ENCODE data around the gene WDR27. TPM values are rescaled to one million over a fixed set of nuclear protein-coding genes. Genes with fewer than 3 reads are reported as not detected.

WDR27 gene
- polyA plus RNA-seq, 1 experiment, result 28.7 TPM

DNA sequence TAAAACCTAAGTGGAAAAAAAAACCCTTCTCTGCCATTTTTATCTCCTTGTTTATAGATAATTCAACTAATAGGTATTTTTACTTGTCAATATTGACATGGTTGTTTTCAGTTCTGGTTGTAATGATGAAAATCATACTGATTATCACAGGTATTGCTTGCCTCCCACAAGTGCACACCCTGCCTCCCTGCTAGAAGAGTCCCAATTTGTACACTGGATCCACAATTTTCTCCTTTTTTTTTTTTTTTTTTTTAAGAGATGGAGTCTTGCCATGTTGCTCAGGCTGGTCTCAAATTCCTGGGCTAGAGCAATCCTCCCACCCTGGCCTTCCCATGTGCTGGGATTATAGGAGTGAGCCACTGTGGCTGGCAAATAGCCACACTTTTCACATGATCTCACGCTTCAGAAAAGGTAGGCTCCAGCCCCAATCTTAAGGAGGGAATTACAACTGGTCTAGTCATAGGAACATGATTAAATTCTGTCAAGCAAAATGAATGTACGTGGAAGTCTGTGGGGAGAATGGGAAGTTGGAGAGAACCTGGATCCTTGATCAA is 37.2 kb upstream of the WDR27 start:
- DNase-seq (ENCODE audit: low read depth), result no peak
- TF ChIP-seq, protein P1, sequence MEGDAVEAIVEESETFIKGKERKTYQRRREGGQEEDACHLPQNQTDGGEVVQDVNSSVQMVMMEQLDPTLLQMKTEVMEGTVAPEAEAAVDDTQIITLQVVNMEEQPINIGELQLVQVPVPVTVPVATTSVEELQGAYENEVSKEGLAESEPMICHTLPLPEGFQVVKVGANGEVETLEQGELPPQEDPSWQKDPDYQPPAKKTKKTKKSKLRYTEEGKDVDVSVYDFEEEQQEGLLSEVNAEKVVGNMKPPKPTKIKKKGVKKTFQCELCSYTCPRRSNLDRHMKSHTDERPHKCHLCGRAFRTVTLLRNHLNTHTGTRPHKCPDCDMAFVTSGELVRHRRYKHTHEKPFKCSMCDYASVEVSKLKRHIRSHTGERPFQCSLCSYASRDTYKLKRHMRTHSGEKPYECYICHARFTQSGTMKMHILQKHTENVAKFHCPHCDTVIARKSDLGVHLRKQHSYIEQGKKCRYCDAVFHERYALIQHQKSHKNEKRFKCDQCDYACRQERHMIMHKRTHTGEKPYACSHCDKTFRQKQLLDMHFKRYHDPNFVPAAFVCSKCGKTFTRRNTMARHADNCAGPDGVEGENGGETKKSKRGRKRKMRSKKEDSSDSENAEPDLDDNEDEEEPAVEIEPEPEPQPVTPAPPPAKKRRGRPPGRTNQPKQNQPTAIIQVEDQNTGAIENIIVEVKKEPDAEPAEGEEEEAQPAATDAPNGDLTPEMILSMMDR (IDR thresholded peaks at IDR 0.05; ENCODE audit: insufficient read depth, low read depth, low read length), result no peak
- Histone ChIP-seq H3K36me3 (ENCODE audit: control insufficient read depth, insufficient read depth, low read length) (no peaks in the 10 kb centered on the region), H3K4me3 (ENCODE audit: low read depth, low read length) (no peak overlapping the region), H3K27me3 (ENCODE audit: control insufficient read depth, insufficient read depth, low read length) (no peaks in the 10 kb centered on the region; the same call in none of the 2 replicates)
- POLR2A ChIA-PET, result interaction anchor here (0.6 kb wide), 1 partner anchor 14 kb away, joined by 3 read pairs; no protein-coding TSS in a partner anchor
- CTCF ChIA-PET, result no interaction called here

DNA sequence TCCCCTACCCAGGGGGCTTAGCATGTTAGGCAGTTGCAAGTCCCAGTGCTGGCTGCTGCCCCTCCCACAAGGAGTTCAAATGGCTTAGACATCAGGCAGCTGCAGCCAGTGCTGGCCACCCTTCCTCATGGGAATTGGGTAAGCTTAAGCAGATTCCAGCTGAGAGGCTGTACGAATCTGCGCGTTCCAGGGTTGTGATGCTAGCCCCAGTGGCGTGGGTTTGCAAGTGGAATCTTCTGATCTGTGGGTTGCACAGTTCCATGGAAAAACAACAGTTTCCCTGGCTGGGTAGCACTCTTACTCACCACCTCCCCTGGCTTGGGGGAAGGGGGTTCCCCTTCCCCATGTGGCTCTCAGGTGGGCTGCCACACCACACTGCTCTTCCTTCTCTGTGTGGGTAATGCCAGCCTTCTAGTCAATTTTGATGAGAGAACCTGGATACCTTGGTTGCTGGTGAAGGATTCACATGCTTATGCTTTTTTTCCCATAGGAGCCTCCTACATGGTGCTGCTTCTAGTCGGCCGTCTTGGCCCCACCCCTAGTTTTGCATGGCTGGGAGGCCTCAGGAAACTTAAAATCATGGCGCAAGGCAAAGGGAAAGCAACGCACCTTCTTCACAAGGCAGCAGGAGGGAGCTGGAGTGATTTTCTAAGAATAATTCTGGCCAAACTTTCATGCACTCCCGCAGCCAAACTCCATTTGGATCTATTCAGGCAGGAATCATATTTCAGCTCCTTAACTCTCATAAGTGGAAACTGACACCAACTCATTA is 36.6 kb upstream of the WDR27 start:
- no peak for DNase-seq (ENCODE audit: low read depth)
- TF ChIP-seq, protein P1 (IDR thresholded peaks at IDR 0.05; ENCODE audit: insufficient read depth, low read depth, low read length), result no peak
- ChIA-PET CTCF (no interaction called here), POLR2A (interaction anchor here (0.6 kb wide), 1 partner anchor 13 kb away, joined by 3 read pairs; no protein-coding TSS in a partner anchor)
- H3K27me3 ChIP-seq (ENCODE audit: control insufficient read depth, insufficient read depth, low read length), result no peaks in the 10 kb centered on the region; the same call in none of the 2 replicates
- no peak overlapping the region for H3K4me3 ChIP-seq (ENCODE audit: low read depth, low read length)
- no peaks in the 10 kb centered on the region for H3K36me3 ChIP-seq (ENCODE audit: control insufficient read depth, insufficient read depth, low read length)

DNA sequence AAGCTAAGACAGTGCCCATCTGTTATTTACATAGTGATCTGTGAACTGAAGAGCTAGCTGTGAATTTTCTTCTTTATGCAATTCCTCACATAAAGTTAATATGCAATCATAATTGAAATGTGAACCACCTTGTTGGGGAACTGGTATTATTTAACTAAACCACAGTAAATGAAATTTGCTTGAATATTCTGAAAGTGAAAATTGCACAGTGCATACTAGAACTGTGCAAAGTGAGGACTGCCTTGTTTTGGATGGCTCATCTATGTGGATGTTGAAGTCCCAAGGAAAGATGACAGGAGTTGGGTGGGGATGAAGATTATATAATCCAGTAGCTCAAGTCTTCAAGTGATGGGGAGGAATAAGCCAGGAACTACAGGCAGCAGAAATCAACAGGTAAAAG is 28.1 kb upstream of the WDR27 start:
- ChIA-PET POLR2A (no interaction called here), CTCF (no interaction called here)
- TF ChIP-seq, protein P1 (IDR thresholded peaks at IDR 0.05; ENCODE audit: insufficient read depth, low read depth, low read length), result no peak
- H3K27me3 ChIP-seq (ENCODE audit: control insufficient read depth, insufficient read depth, low read length), result no peaks in the 10 kb centered on the region
- DNase-seq (ENCODE audit: low read depth), result no peak
- H3K4me3 ChIP-seq (ENCODE audit: low read depth, low read length), result no peak overlapping the region
- H3K36me3 ChIP-seq (ENCODE audit: control insufficient read depth, insufficient read depth, low read length), result no peaks in the 10 kb centered on the region

DNA sequence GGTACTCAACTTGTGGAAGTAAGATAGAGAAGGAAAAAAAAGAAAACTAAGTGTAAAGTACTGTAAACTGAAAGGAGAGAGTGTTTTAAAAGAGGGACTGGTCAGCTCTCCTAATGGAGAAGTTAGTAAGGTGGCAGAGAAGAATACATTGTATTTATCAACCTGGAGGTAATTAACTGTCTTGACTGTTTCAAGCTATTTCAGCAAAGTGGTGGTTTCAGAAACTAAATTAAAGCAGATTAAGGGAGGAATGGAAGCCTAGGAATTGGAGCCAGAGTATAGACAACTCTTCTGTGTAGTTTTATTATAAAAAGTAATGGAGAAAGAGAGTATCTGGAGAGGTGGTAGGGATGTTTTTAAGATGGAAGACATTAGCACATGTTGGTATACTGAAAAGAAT is 25.1 kb upstream of the WDR27 start:
- no peaks in the 10 kb centered on the region for H3K36me3 ChIP-seq (ENCODE audit: control insufficient read depth, insufficient read depth, low read length)
- ChIA-PET POLR2A (no interaction called here), CTCF (no interaction called here)
- H3K27me3 ChIP-seq (ENCODE audit: control insufficient read depth, insufficient read depth, low read length), result no peaks in the 10 kb centered on the region
- no peak overlapping the region for H3K4me3 ChIP-seq (ENCODE audit: low read depth, low read length)
- no peak for DNase-seq (ENCODE audit: low read depth)
- TF ChIP-seq, protein P1 (IDR thresholded peaks at IDR 0.05; ENCODE audit: insufficient read depth, low read depth, low read length), result no peak

DNA sequence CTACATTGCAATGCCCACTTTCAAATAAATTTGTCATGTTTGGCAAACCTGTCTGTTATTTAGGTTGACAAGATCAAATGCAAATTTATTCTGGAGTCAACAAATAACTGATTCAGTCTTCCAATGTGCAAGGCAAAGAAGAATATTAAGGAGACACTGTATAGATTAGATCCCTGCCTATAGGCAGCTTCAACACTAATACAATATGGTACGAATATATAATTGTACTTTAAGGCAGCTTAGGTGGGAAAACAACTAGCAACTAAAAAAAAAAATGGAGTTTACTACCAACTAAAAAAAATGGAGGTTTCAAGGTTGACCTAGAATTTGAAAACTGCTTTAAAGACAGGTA is 24.2 kb upstream of the WDR27 start:
- H3K4me3 ChIP-seq (ENCODE audit: low read depth, low read length), result no peak overlapping the region
- no peaks in the 10 kb centered on the region for H3K36me3 ChIP-seq (ENCODE audit: control insufficient read depth, insufficient read depth, low read length)
- CTCF ChIA-PET, result no interaction called here
- TF ChIP-seq, protein P1 (IDR thresholded peaks at IDR 0.05; ENCODE audit: insufficient read depth, low read depth, low read length), result no peak
- H3K27me3 ChIP-seq (ENCODE audit: control insufficient read depth, insufficient read depth, low read length), result no peaks in the 10 kb centered on the region
- POLR2A ChIA-PET, result no interaction called here
- no peak for DNase-seq (ENCODE audit: low read depth)
